Osteoblast (primary cell): ENCODE measurements around the gene VIT. TPM values are rescaled to one million over a fixed set of nuclear protein-coding genes. Genes with fewer than 3 reads are reported as not detected.

Experiments used
- DNase-seq: peaks from one replicate; pipeline ENCODE4 v3.0.0; 2011; ENCODE audit warnings: low spot score, mixed read lengths; ENCODE audit not compliant: insufficient read length; ENCODE audit errors: missing footprints
- H2AFZ ChIP-seq: 2 replicates; pipeline ENCODE4 v1.6.0; 2011; ENCODE audit warnings: mild to moderate bottlenecking, low read length
- H3K27ac ChIP-seq: 2 replicates; pipeline ENCODE4 v1.5.1; 2011; ENCODE audit warnings: mild to moderate bottlenecking, low read depth, low read length, moderate library complexity
- H3K27me3 ChIP-seq: 2 replicates; pipeline ENCODE4 v1.6.0; 2012; ENCODE audit warnings: mild to moderate bottlenecking, control low read depth, inconsistent platforms, low read length, moderate library complexity; ENCODE audit not compliant: insufficient read depth
- H3K36me3 ChIP-seq: 2 replicates; pipeline ENCODE4 v1.5.1; 2011; ENCODE audit warnings: mild to moderate bottlenecking, low read length, control low read depth, moderate library complexity; ENCODE audit not compliant: insufficient read depth
- H3K4me1 ChIP-seq: 2 replicates; pipeline ENCODE4 v1.5.1; 2011; ENCODE audit warnings: mild to moderate bottlenecking, low read length, control low read depth, moderate library complexity; ENCODE audit not compliant: insufficient read depth
- H3K4me2 ChIP-seq: 2 replicates; pipeline ENCODE4 v1.6.0; 2011; ENCODE audit warnings: mild to moderate bottlenecking, low read length; ENCODE audit not compliant: insufficient read depth
- H3K4me3 ChIP-seq: fragments of 200-600 bp; sonication (generic); 3 replicates; pipeline ENCODE4 v1.5.1; 2012; ENCODE audit warnings: mild to moderate bottlenecking, low read length, inconsistent platforms; ENCODE audit not compliant: insufficient read depth
- H3K79me2 ChIP-seq: 2 replicates; pipeline ENCODE4 v1.6.0; 2012; ENCODE audit warnings: mild to moderate bottlenecking, low read length, control low read depth, inconsistent platforms; ENCODE audit not compliant: insufficient read depth
- H3K9me3 ChIP-seq: 2 replicates; pipeline ENCODE4 v1.5.1; 2011; ENCODE audit warnings: low read depth, low read length, control low read depth
- H4K20me1 ChIP-seq: 2 replicates; pipeline ENCODE4 v1.6.0; 2012; ENCODE audit warnings: mild to moderate bottlenecking, low read length, control low read depth; ENCODE audit not compliant: insufficient read depth
- CTCF ChIP-seq: IDR thresholded peaks from 2 replicates; pipeline ENCODE4 v1.5.1; 2011; ENCODE audit warnings: mild to moderate bottlenecking, low read depth, low read length, moderate library complexity; ENCODE audit errors: extremely low read depth
- total RNA-seq: library from RNA; depleted of rRNA; stranded (reverse); fragments of >200 nt; gene quantifications from 2 replicates; pipeline ENCODE4 v1.2.3, GENCODE V29; 2012

VIT gene
- total RNA-seq, 1 donor, result 31.1 TPM

GRCh38 chr2:36748166-36748565 is 51.7 kb downstream of the VIT start:
- Histone ChIP-seq H3K27me3 (no peaks in the 10 kb centered on the region), H2AFZ (no peak overlapping the region), H3K79me2 (no peaks in the 10 kb centered on the region), H4K20me1 (no peaks in the 10 kb centered on the region), H3K4me2 (no peak overlapping the region), H3K9me3 (no peaks in the 10 kb centered on the region), H3K36me3 (no peaks in the 10 kb centered on the region), H3K4me1 (no peaks in the 10 kb centered on the region), H3K4me3 (no peak overlapping the region), H3K27ac (no peak overlapping the region)
- DNase-seq, result no peak
- no peak for TF ChIP-seq CTCF

- no peak for DNase-seq
- H3K79me2 ChIP-seq, result no peaks in the 10 kb centered on the region
- no peaks in the 10 kb centered on the region for H3K9me3 ChIP-seq
- no peaks in the 10 kb centered on the region for H3K27me3 ChIP-seq
- no peak overlapping the region for H3K4me2 ChIP-seq
- H3K4me1 ChIP-seq, result peaks cover 5% of the 10 kb centered on the region
- no peak overlapping the region for H3K4me3 ChIP-seq
- TF ChIP-seq CTCF, result no peak
- H4K20me1 ChIP-seq, result no peaks in the 10 kb centered on the region
- H2AFZ ChIP-seq, result no peak overlapping the region
- H3K36me3 ChIP-seq, result no peaks in the 10 kb centered on the region
- no peak overlapping the region for H3K27ac ChIP-seq
Observed at GRCh38 chr2:36750101-36750500, 53.6 kb downstream of the VIT start.

- no peaks in the 10 kb centered on the region for H3K9me3 ChIP-seq
- no peak for DNase-seq
- H2AFZ ChIP-seq, result no peak overlapping the region
- peaks cover 5% of the 10 kb centered on the region for H3K4me1 ChIP-seq
- TF ChIP-seq CTCF, result no peak
- no peak overlapping the region for H3K4me3 ChIP-seq
- no peaks in the 10 kb centered on the region for H3K27me3 ChIP-seq
- H3K4me2 ChIP-seq, result no peak overlapping the region
- no peaks in the 10 kb centered on the region for H4K20me1 ChIP-seq
- H3K27ac ChIP-seq, result no peak overlapping the region
- H3K79me2 ChIP-seq, result no peaks in the 10 kb centered on the region
- H3K36me3 ChIP-seq, result no peaks in the 10 kb centered on the region
Observed at GRCh38 chr2:36753706-36754221, 57.3 kb downstream of the VIT start.

GRCh38 chr2:36754578-36754977 is 58.1 kb downstream of the VIT start:
- Histone ChIP-seq H3K27me3 (no peaks in the 10 kb centered on the region), H2AFZ (no peak overlapping the region), H3K4me1 (peaks cover 5% of the 10 kb centered on the region), H3K4me2 (no peak overlapping the region), H3K27ac (no peak overlapping the region), H4K20me1 (no peaks in the 10 kb centered on the region), H3K79me2 (no peaks in the 10 kb centered on the region), H3K4me3 (no peak overlapping the region), H3K9me3 (no peaks in the 10 kb centered on the region), H3K36me3 (no peaks in the 10 kb centered on the region)
- DNase-seq, result no peak
- no peak for TF ChIP-seq CTCF
